ENCODE results near the gene ENHO. TPM values are rescaled to one million over a fixed set of nuclear protein-coding genes. Genes with fewer than 3 reads are reported as not detected.

ENHO gene
- total and polyA plus RNA-seq, 8 donors: 0.26 to 1.9 (median 1.3) TPM

DNA sequence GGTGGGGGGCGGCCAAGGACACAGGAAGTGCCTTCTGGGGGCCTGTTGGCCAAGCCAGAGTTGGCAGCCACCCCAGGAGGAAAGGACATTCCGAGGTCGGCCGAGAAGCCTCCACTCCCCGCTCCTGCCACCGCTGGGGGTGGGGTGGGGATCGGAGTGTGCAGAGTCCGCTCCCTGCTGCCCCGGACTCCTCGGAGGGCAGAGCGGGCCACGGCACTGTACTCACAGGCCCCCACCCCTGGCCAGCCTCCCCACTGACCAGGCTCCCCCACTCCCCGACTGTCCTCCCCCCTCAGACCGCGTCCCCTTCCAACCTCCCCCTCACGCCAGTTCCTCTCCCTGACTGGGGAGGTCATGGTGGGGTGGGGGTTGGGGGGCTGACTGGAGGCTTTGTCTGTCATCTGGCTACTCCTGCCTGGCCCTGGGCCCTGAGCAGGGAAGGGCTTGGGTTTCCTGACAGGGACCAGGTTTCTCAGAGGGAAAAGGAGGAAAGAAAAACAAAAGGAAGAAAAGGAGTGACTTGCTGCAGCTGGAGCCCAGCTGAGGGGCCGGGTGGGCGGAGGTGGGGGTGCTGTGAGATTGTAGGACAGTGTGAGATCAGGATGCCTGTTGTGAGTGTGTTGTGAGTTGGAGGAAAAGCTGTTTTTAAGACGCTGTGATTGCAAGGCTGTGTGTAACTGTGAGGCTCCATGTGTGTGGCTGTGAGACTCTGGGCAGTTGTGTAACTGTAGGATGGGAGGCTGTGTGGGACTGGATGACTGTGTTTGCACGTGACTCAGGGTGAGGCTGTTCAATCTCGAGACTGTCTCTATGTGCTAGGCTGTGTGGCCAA lies 37.0 kb upstream of the ENHO start:
- DNase-seq: peak in 1 of 4 donors; percentile 32
- TF ChIP-seq, protein P1, sequence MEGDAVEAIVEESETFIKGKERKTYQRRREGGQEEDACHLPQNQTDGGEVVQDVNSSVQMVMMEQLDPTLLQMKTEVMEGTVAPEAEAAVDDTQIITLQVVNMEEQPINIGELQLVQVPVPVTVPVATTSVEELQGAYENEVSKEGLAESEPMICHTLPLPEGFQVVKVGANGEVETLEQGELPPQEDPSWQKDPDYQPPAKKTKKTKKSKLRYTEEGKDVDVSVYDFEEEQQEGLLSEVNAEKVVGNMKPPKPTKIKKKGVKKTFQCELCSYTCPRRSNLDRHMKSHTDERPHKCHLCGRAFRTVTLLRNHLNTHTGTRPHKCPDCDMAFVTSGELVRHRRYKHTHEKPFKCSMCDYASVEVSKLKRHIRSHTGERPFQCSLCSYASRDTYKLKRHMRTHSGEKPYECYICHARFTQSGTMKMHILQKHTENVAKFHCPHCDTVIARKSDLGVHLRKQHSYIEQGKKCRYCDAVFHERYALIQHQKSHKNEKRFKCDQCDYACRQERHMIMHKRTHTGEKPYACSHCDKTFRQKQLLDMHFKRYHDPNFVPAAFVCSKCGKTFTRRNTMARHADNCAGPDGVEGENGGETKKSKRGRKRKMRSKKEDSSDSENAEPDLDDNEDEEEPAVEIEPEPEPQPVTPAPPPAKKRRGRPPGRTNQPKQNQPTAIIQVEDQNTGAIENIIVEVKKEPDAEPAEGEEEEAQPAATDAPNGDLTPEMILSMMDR (IDR thresholded peaks at IDR 0.05): no peak
- no peak overlapping the region for H3K27ac ChIP-seq
- H3K4me3 ChIP-seq: no peak overlapping the region
- intact Hi-C loops (cut with DNase I): no loop called here
- H3K27me3 ChIP-seq: peaks cover 0 to 73% of the 10 kb centered on the region in 2 donors
- peak; percentile 85 for ATAC-seq
- peaks cover 3 to 14% of the 10 kb centered on the region in 2 donors for H3K4me1 ChIP-seq
- no peaks in the 10 kb centered on the region for H3K36me3 ChIP-seq
- peaks cover 0 to 5% of the 10 kb centered on the region in 2 donors for H3K9me3 ChIP-seq

DNA sequence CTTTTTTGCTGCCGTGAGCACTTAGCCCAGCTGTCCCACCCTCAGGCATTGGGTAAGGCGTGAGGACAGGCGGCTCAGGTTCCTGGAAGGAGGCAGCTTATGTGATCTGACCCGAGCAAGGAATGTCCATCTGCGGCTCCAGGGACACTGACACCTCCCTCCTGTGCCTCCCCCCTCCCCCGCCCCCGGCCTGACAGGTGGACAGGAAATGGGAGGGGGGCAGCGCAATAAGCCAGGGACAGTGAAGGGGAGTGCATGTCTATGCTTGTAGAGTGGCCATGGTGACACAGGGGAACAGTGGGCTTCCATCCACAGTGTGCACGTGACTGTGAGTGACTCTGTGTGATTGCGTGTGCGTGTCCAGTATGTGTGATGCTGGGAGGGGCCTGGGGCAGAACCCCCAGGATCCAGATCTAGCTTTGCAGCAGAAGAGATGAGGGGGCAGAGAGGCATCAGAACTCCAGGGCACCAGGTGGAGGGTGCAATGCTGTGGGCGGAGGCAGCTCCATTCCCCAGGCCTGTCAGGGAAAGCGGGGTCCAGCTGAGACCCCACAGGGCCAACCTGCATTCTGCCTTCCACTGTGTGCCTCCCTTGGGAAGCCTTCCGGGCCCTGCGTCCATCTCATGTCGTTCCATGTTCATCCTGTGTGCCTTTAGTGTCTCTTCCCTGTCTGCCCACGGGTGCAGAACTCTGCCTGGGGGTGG lies 36.3 kb upstream of the ENHO start:
- Histone ChIP-seq H3K4me3 (no peak overlapping the region), H3K27me3 (peaks cover 0 to 74% of the 10 kb centered on the region in 2 donors), H3K27ac (no peak overlapping the region), H3K36me3 (no peaks in the 10 kb centered on the region), H3K4me1 (peaks cover 3 to 14% of the 10 kb centered on the region in 2 donors), H3K9me3 (peaks cover 0 to 5% of the 10 kb centered on the region in 2 donors)
- intact Hi-C loops (cut with DNase I): no loop called here
- no peak for ATAC-seq
- TF ChIP-seq, protein P1 (IDR thresholded peaks at IDR 0.05): no peak
- peak in 1 of 4 donors; percentile 10 for DNase-seq

DNA sequence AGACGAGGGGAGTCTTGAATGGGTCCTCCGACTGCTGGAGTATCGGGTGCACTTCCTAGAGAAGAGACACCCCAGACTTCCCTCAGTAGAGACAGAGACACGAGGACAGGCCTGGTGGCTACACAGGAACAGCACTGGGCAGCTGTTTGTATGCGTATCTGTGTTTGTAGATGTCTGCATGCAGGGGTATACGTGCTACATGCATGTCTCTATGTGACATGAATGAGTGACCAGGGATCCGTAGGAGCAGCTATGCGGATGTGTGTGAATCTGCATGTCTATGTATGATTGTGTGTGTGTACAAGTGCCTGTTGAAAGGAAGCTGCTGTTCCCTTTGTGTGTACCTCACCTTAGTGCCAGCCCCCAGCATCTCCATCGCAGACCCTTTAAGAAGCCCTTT lies 35.6 kb upstream of the ENHO start:
- TF ChIP-seq, protein P1 (IDR thresholded peaks at IDR 0.05): no peak
- no peaks in the 10 kb centered on the region for H3K36me3 ChIP-seq
- ATAC-seq (no peak), DNase-seq (no peak)
- peaks cover 0 to 73% of the 10 kb centered on the region in 2 donors for H3K27me3 ChIP-seq
- no peak overlapping the region for H3K4me3 ChIP-seq
- intact Hi-C loops (cut with DNase I): no loop called here
- H3K4me1 ChIP-seq: peaks cover 3 to 14% of the 10 kb centered on the region in 2 donors
- peaks cover 0 to 5% of the 10 kb centered on the region in 2 donors for H3K9me3 ChIP-seq
- H3K27ac ChIP-seq: no peak overlapping the region

DNA sequence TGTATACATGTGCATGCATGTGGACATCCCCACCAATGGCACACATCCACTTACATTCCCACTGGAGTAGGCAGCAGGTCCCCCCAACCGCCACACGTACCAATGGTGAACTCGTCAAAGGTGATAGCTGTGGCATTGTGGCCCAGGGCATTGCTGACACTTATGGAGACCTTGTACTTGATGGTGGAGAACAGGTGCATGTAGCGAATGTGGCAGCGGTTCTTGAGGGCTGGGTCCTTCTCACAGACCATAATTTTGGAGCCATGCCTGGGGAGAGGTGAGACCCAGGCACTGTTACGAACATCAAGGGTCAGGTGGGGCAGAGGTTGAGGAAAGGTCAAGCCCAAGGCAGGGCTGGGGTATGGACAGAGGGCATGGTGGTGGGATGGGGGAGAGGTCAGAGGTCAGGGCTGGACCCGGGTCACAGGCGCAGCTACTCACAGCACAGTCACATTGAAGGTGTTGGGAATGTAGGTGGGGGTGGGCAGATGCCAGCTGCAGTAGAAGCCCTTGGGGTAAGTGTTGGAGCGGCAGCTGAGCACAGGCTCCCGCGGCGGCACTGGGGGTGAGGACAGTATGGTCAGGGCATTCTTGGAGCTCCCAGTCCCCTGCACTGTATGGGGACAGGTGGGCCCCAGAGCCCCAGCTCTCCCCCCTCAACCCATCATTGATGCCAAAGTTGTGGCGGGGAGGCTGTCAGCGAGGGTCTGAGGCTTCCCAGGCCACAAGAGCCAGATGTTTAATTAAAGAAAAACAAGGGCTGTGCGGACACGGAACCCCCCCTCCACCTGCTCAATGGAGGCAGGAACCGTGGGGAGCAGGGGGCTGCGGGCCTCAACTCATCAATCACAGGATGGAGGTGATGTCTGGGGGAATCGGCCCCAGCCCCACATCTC lies 34.9 kb upstream of the ENHO start:
- TF ChIP-seq, protein P1 (IDR thresholded peaks at IDR 0.05): no peak
- Histone ChIP-seq H3K4me1 (peaks cover 3 to 14% of the 10 kb centered on the region in 2 donors), H3K4me3 (no peak overlapping the region), H3K9me3 (peaks cover 0 to 5% of the 10 kb centered on the region in 2 donors), H3K27ac (no peak overlapping the region), H3K36me3 (no peaks in the 10 kb centered on the region), H3K27me3 (peaks cover 0 to 66% of the 10 kb centered on the region in 2 donors)
- intact Hi-C loops (cut with DNase I): no loop called here
- DNase-seq (peak in 1 of 4 donors; percentile 29), ATAC-seq (no peak)
